Fibroblast of upper back skin (primary cell): ENCODE results near the gene SMC2.

Source experiments
- DNase-seq: peaks from one replicate; pipeline ENCODE4 v3.0.0-alpha.2; 2013

The SMC2 gene

DNA sequence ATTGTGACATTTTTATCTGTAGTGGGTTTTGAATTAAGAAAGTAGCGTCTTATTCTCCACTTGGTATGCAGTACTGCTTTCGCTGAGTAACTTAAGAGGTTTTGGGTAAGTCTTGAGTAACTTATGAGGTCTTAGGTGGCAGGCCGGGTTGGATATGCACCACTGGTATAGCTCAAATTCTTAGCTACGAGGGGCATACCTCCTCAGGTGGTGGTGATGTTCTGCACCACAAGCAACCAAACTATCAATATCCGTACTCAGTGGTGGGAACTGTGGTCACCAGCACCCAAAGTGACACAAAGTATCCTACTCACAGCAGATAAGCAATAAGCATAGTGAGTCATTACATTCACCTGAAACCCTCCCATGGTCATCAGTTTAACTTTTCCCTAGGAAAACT, 13.7 kb downstream of the SMC2 start:
- DNase-seq, result no peak

DNA sequence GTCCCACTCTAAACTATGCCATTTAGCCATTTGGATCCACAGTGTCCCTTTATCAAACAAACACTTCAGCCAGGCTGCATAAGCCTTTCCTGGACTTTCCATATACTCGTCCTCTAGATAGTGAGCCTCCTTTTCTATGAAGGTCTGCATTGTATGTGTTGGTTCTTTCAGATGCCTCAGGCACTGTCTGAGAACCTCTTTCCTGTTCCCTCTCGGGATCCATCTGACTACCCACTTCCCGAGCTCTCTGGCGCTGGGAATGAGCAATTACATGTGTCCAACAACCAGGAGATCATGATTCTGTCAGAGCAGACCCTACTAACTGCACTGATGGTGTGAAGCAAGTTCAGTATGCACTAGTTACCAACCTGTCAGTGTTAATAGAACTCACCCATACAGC, 14.2 kb downstream of the SMC2 start:
- no peak for DNase-seq

DNA sequence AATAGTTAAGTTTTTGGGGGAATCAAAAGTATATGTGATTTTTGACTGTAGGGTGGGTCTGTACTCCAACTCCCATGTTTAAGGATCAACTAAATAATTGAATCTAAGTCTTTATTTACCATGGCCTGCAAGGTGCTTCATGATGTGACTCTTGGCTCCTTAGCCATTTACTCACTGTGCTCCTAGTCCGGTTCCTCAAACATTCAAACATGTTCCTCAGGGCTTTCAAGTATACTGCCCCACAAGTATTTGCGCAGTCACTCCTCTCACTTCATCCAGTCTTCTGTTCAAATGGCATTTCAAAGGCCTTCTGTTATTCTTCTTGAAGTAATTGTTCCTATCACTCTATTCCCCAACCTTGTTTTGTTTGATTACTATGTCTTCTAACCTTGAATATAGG, 16.4 kb downstream of the SMC2 start:
- DNase-seq, result no peak

DNA sequence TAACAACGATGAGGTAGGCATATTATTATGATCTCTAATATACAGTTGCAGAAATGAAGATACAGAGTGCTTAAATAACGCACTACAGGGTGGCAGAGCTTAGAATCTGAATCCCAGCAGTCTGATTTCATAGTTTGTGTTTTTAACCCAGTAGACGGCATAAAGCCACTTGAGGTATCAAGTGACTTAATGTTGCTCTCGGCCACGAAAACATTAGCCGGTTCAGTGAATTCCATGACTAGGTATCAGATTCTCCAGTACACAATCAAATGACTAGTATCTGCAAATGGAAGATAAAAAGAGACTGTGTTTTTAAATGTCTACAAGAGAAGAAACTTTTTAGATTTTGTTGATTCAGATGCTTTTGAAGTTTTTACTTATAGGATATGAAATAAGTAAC, 24.8 kb downstream of the SMC2 start:
- DNase-seq, result no peak

DNA sequence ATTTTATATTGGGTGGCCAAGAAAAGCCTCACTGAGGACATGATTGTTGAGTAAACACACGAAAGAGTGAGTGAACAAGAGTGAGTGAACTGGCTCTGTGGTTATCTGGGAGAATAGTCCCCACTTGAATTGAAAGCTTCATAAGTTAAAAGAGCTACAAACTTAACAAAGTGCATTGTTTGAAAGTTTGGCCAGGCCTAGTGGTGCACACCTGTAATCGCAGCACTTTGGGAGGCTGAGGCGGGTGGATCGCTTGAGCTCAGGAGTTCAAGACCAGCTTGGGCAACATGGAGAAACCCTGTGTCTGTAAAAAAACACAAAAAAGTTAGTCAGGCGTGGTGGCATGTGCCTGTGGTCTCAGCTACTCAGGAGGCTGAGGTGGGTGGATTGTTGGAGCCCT, 26.9 kb downstream of the SMC2 start:
- DNase-seq, result no peak

- DNase-seq, result no peak
Measured at GRCh38 chr9:104138243-104138868, 44.2 kb downstream of the SMC2 start.

GRCh38 chr9:104142799-104143549, 48.9 kb downstream of the SMC2 start:
- no peak for DNase-seq

DNA sequence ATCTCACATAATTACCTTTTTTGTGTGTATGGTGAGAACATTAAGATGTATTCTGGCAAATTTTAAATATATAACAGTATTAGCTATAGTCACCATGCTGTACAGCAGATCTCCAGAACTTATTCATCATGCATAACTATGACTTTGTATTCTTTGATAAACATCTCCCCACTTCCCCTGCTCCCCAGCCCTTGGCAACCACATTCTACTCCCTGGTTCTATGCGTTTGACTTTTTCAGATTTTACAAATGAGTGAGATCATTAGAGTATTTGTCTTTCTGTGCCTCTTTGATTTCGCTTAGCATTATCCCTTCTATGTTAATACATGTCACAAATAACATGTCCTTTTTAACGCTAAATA, 49.4 kb downstream of the SMC2 start:
- no peak for DNase-seq

GRCh38 chr9:104144336-104144735, 50.2 kb downstream of the SMC2 start:
- DNase-seq, result no peak

- no peak for DNase-seq
Measured at GRCh38 chr9:104173067-104173466, 79.0 kb downstream of the SMC2 start.

DNA sequence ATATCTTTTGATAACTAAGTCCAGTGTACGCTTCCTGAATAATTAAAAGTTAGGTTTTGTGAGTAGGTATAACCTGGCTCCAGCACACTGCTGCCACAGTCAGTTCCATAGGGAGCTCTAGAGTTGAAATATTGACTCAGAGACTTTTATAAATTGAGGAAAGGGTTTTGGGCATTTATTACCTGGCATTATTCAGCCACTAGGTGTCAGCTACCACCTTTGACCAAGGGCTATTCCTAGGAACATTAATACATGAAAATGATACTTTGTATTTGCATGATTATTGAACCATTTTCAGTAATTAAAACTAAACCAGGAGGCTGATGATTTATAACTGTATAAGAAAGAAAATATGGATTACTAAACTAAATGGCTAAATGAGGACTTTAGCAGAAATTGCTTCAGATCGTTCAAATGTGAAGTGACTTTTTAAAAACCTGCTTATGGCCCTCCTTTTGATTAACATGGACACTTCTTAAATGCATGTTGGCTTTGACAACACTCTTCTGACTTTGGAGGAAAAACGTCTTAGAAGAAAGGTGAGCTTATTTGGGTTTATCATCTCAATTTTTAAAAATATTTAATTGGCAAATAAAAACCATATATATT, 83.0 kb downstream of the SMC2 start:
- DNase-seq, result peak; percentile 2

DNA sequence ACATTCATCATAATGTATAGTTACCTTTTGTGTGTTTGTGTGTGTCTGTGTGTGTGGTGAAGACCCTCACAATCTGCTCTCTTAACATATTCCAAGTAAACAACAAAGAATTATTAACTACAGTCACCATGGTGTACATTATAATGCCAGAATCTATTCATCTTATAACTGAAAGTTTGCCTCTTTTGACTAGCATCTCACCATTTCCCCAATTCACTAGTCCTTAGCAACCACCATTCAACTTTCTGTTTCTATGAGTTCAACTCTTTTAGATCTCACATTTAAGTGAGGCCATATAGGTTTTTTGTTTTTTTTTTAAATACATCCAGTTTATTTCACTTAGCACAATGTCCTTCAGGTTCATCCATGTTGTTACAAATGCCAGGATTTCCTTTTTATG, 83.6 kb downstream of the SMC2 start:
- no peak for DNase-seq
